ENCODE results near the gene CPXM2. TPM values are rescaled to one million over a fixed set of nuclear protein-coding genes. Genes with fewer than 3 reads are reported as not detected.

The CPXM2 gene
- polyA plus RNA-seq, 1 of the 3 experiments (the other 2 are of a cell fraction) = not detected

GRCh38 chr10:123935680-123936079 is 44.1 kb upstream of the CPXM2 start:
- 76% methylated on average over 2 of the region's 2 CpGs for WGBS (ENCODE audit: low lambda C conversion rate)
- no peaks in the 10 kb centered on the region for H3K27me3 ChIP-seq (ENCODE audit: insufficient read depth)
- no peaks in the 10 kb centered on the region for H3F3A ChIP-seq (replicated peaks; ENCODE audit: insufficient read depth)
- ChIA-PET POLR2A (no interaction called here), CTCF (interaction anchor here (1.5 kb wide), 1 partner anchor 353 kb away, joined by 6 read pairs; no protein-coding TSS in a partner anchor)
- DNase-seq = no peak
- no peaks in the 10 kb centered on the region for H3K4me1 ChIP-seq (ENCODE audit: control insufficient read depth in 1 of 2, insufficient read depth in 2 of 2, low read depth in 1 of 2, low read length in 1 of 2)
- H3K36me3 ChIP-seq (replicated peaks in 1 of 2; ENCODE audit: control insufficient read depth in 1 of 2, insufficient read depth in 2 of 2, low read length in 1 of 2) = no peaks in the 10 kb centered on the region
- H2AFZ ChIP-seq (ENCODE audit: low read depth) = no peak overlapping the region
- no peak overlapping the region for H3K27ac ChIP-seq (ENCODE audit: low read depth in 2 of 2, low read length in 1 of 2)
- H3K4me2 ChIP-seq = no peak overlapping the region
- no peaks in the 10 kb centered on the region for H4K20me1 ChIP-seq (ENCODE audit: insufficient read depth)
- no peaks in the 10 kb centered on the region for H3K79me2 ChIP-seq (ENCODE audit: insufficient read depth)
- no peaks in the 10 kb centered on the region for H3K9me2 ChIP-seq
- TF ChIP-seq GATA2 (CRISPR knock-in tag; IDR thresholded peaks at IDR 0.05) (no peak), RXRA (IDR thresholded peaks at IDR 0.05; ENCODE audit: borderline replicate concordance, low read depth) (no peak), USF2 (IDR thresholded peaks at IDR 0.05; ENCODE audit: borderline replicate concordance, low read depth, low read length) (no peak), ELF1 (IDR thresholded peaks at IDR 0.05) (no peak), EP300 (IDR thresholded peaks at IDR 0.05; ENCODE audit: borderline replicate concordance in 1 of 2, low read depth in 1 of 2, low read length in 1 of 2) (no peak), CHD2 (IDR thresholded peaks at IDR 0.05; ENCODE audit: low read length, partially characterized antibody) (no peak)
- H3K4me3 ChIP-seq (ENCODE audit: low read depth in 2 of 2, low read length in 1 of 2) = no peak overlapping the region
- no peaks in the 10 kb centered on the region for H3K9me3 ChIP-seq
- H3K9ac ChIP-seq = no peak overlapping the region

DNA sequence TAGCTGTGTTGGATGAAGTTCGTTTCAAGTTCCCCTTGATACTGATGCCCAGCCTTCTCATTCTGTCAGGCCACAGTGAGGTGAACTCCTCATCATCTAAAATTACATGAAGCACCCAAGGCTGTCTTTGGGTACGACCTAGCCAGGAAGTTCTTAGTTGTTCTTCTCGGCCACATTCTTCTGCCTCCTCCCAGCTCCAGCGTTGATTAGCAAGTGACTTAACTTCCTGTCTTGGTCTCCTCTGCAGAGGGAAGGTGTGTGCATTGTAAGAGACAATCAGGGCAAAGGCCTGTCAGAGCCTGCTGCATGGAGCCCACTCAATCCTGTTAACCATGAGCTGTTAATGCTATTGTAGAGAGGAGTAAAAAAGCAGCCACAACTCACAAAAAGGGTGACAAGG is 43.2 kb upstream of the CPXM2 start:
- H3K36me3 ChIP-seq (replicated peaks in 1 of 2; ENCODE audit: control insufficient read depth in 1 of 2, insufficient read depth in 2 of 2, low read length in 1 of 2) = no peaks in the 10 kb centered on the region
- TF ChIP-seq MEF2A (IDR thresholded peaks at IDR 0.05; ENCODE audit: borderline replicate concordance, low read depth) = no peak
- no peak for TF ChIP-seq RAD21 (IDR thresholded peaks at IDR 0.05; ENCODE audit: low read length)
- no peak for TF ChIP-seq GATA2 (CRISPR knock-in tag; IDR thresholded peaks at IDR 0.05)
- TF ChIP-seq SMC3 (IDR thresholded peaks at IDR 0.05; ENCODE audit: low read depth, low read length) = no peak
- TF ChIP-seq, protein P1, sequence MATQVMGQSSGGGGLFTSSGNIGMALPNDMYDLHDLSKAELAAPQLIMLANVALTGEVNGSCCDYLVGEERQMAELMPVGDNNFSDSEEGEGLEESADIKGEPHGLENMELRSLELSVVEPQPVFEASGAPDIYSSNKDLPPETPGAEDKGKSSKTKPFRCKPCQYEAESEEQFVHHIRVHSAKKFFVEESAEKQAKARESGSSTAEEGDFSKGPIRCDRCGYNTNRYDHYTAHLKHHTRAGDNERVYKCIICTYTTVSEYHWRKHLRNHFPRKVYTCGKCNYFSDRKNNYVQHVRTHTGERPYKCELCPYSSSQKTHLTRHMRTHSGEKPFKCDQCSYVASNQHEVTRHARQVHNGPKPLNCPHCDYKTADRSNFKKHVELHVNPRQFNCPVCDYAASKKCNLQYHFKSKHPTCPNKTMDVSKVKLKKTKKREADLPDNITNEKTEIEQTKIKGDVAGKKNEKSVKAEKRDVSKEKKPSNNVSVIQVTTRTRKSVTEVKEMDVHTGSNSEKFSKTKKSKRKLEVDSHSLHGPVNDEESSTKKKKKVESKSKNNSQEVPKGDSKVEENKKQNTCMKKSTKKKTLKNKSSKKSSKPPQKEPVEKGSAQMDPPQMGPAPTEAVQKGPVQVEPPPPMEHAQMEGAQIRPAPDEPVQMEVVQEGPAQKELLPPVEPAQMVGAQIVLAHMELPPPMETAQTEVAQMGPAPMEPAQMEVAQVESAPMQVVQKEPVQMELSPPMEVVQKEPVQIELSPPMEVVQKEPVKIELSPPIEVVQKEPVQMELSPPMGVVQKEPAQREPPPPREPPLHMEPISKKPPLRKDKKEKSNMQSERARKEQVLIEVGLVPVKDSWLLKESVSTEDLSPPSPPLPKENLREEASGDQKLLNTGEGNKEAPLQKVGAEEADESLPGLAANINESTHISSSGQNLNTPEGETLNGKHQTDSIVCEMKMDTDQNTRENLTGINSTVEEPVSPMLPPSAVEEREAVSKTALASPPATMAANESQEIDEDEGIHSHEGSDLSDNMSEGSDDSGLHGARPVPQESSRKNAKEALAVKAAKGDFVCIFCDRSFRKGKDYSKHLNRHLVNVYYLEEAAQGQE (IDR thresholded peaks at IDR 0.05; ENCODE audit: low read depth, low read length) = no peak
- no peak for TF ChIP-seq RXRA (IDR thresholded peaks at IDR 0.05; ENCODE audit: borderline replicate concordance, low read depth)
- no peak for TF ChIP-seq NFIC (IDR thresholded peaks at IDR 0.05; ENCODE audit: borderline replicate concordance)
- TF ChIP-seq NRF1 (IDR thresholded peaks at IDR 0.05; ENCODE audit: low read depth, low read length) = no peak
- TF ChIP-seq CHD2 (IDR thresholded peaks at IDR 0.05; ENCODE audit: low read length, partially characterized antibody) = no peak
- TF ChIP-seq TAF1 (IDR thresholded peaks at IDR 0.05; ENCODE audit: borderline replicate concordance, low read depth, low read length) = no peak
- TF ChIP-seq, protein P2, sequence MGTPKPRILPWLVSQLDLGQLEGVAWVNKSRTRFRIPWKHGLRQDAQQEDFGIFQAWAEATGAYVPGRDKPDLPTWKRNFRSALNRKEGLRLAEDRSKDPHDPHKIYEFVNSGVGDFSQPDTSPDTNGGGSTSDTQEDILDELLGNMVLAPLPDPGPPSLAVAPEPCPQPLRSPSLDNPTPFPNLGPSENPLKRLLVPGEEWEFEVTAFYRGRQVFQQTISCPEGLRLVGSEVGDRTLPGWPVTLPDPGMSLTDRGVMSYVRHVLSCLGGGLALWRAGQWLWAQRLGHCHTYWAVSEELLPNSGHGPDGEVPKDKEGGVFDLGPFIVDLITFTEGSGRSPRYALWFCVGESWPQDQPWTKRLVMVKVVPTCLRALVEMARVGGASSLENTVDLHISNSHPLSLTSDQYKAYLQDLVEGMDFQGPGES (IDR thresholded peaks at IDR 0.05; ENCODE audit: low read depth, low read length) = no peak
- TF ChIP-seq EP300 (IDR thresholded peaks at IDR 0.05; ENCODE audit: borderline replicate concordance in 1 of 2, low read depth in 1 of 2, low read length in 1 of 2) = no peak
- H3K4me2 ChIP-seq = no peak overlapping the region
- 28% methylated on average over 4 of the region's 4 CpGs for WGBS (ENCODE audit: low lambda C conversion rate)
- no peak overlapping the region for H3K27ac ChIP-seq (ENCODE audit: low read depth in 2 of 2, low read length in 1 of 2)
- no peak for DNase-seq
- H4K20me1 ChIP-seq (ENCODE audit: insufficient read depth) = no peaks in the 10 kb centered on the region
- no peaks in the 10 kb centered on the region for H3K27me3 ChIP-seq (ENCODE audit: insufficient read depth)
- no peak overlapping the region for H2AFZ ChIP-seq (ENCODE audit: low read depth)
- H3K9me3 ChIP-seq = no peaks in the 10 kb centered on the region
- H3F3A ChIP-seq (replicated peaks; ENCODE audit: insufficient read depth) = no peaks in the 10 kb centered on the region
- H3K4me1 ChIP-seq (ENCODE audit: control insufficient read depth in 1 of 2, insufficient read depth in 2 of 2, low read depth in 1 of 2, low read length in 1 of 2) = no peaks in the 10 kb centered on the region; a peak in 1 of 4 replicates
- no peaks in the 10 kb centered on the region for H3K79me2 ChIP-seq (ENCODE audit: insufficient read depth)
- CTCF ChIA-PET = interaction anchor here (1.5 kb wide), 1 partner anchor 352 kb away, joined by 6 read pairs; no protein-coding TSS in a partner anchor
- POLR2A ChIA-PET = no interaction called here
- no peaks in the 10 kb centered on the region for H3K9me2 ChIP-seq
- H3K4me3 ChIP-seq (ENCODE audit: low read depth in 2 of 2, low read length in 1 of 2) = no peak overlapping the region
- H3K9ac ChIP-seq = no peak overlapping the region

Data from SK-N-SH (cell line).